ENCODE results near the gene REV3L.
A peak's percentile ranks its signal among the peaks of the same experiment; 100 is the strongest.

REV3L gene

GRCh38 chr6:111482959-111483735 lies at the start of gene REV3L:
REV3L (minus strand) TSS chr6:111483218; CDS start chr6:111482888, 330 bp downstream.
- no peak for TF ChIP-seq CTCF (IDR thresholded peaks at IDR 0.05; ENCODE audit: low read depth, low read length, missing control alignments)
- in situ Hi-C loops (cut with HindIII; ENCODE audit: low pct_ligation_motif_present, low sequenced_read_pairs) = no loop called here

GRCh38 chr6:111531185-111531584 lies 48.2 kb upstream of the REV3L start:
- no peak for TF ChIP-seq CTCF (IDR thresholded peaks at IDR 0.05; ENCODE audit: low read depth, low read length, missing control alignments)
- no peak for DNase-seq
- no peaks in the 10 kb centered on the region for H3K36me3 ChIP-seq (replicated peaks)
- no peak overlapping the region for H3K27ac ChIP-seq
- in situ Hi-C loops (cut with HindIII; ENCODE audit: low pct_ligation_motif_present, low sequenced_read_pairs) = no loop called here
- no peaks in the 10 kb centered on the region for H3K27me3 ChIP-seq (replicated peaks)
- H3K4me3 ChIP-seq (ENCODE audit: low read depth, low read length) = no peak overlapping the region

More at GRCh38 chr6:111482959-111483735, at the start of gene REV3L:
- Histone ChIP-seq H3K27ac (peak within 1 kb of the TSS; percentile 90), H3K27me3 (replicated peaks) (no peaks in the 10 kb centered on the region), H3K4me3 (ENCODE audit: low read depth, low read length) (peak within 1 kb of the TSS; percentile 81), H3K36me3 (replicated peaks) (no peaks in the 10 kb centered on the region)
- DNase-seq = peak; percentile 84

GRCh38 chr6:111530667-111531066 lies 47.6 kb upstream of the REV3L start:
- no peak overlapping the region for H3K4me3 ChIP-seq (ENCODE audit: low read depth, low read length)

GRCh38 chr6:111530218-111530617 lies 47.2 kb upstream of the REV3L start:
- H3K36me3 ChIP-seq (replicated peaks) = no peaks in the 10 kb centered on the region
- H3K27me3 ChIP-seq (replicated peaks) = no peaks in the 10 kb centered on the region
- no peak overlapping the region for H3K4me3 ChIP-seq (ENCODE audit: low read depth, low read length)
- in situ Hi-C loops (cut with HindIII; ENCODE audit: low pct_ligation_motif_present, low sequenced_read_pairs) = no loop called here
- TF ChIP-seq CTCF (IDR thresholded peaks at IDR 0.05; ENCODE audit: low read depth, low read length, missing control alignments) = no peak
- DNase-seq = no peak
- no peak overlapping the region for H3K27ac ChIP-seq

More at GRCh38 chr6:111530667-111531066, 47.6 kb upstream of the REV3L start:
- Histone ChIP-seq H3K36me3 (replicated peaks) (no peaks in the 10 kb centered on the region), H3K27ac (no peak overlapping the region), H3K27me3 (replicated peaks) (no peaks in the 10 kb centered on the region)
- no peak for TF ChIP-seq CTCF (IDR thresholded peaks at IDR 0.05; ENCODE audit: low read depth, low read length, missing control alignments)
- in situ Hi-C loops (cut with HindIII; ENCODE audit: low pct_ligation_motif_present, low sequenced_read_pairs) = no loop called here
- DNase-seq = no peak

GRCh38 chr6:111527367-111527766 lies 44.3 kb upstream of the REV3L start:
- no peak overlapping the region for H3K27ac ChIP-seq
- DNase-seq = no peak
- in situ Hi-C loops (cut with HindIII; ENCODE audit: low pct_ligation_motif_present, low sequenced_read_pairs) = no loop called here
- TF ChIP-seq CTCF (IDR thresholded peaks at IDR 0.05; ENCODE audit: low read depth, low read length, missing control alignments) = no peak
- no peak overlapping the region for H3K4me3 ChIP-seq (ENCODE audit: low read depth, low read length)
- H3K36me3 ChIP-seq (replicated peaks) = no peaks in the 10 kb centered on the region
- no peaks in the 10 kb centered on the region for H3K27me3 ChIP-seq (replicated peaks)
